ENCODE results near the gene DIS3.

DNA sequence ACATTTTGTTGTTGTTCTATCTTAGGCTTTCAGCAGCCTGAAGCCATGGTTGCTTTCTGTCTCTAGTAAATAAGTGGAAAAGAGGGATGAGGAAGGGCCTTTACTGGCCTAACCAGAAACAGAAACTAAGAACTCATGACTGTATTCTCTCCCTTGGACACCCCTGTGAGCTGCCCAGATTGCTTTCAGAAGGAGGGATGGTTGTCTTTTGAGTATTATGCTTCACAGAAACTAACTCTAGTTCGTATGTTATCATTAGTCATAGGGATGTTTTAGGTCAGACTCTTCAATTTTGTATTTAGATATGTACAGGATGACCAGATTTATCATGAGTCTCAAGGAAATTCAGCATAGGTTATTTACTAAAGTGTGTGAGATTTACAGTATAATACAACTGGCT is 36.4 kb downstream of the DIS3 start:
- TF ChIP-seq, protein P1, sequence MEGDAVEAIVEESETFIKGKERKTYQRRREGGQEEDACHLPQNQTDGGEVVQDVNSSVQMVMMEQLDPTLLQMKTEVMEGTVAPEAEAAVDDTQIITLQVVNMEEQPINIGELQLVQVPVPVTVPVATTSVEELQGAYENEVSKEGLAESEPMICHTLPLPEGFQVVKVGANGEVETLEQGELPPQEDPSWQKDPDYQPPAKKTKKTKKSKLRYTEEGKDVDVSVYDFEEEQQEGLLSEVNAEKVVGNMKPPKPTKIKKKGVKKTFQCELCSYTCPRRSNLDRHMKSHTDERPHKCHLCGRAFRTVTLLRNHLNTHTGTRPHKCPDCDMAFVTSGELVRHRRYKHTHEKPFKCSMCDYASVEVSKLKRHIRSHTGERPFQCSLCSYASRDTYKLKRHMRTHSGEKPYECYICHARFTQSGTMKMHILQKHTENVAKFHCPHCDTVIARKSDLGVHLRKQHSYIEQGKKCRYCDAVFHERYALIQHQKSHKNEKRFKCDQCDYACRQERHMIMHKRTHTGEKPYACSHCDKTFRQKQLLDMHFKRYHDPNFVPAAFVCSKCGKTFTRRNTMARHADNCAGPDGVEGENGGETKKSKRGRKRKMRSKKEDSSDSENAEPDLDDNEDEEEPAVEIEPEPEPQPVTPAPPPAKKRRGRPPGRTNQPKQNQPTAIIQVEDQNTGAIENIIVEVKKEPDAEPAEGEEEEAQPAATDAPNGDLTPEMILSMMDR (conservative IDR thresholded peaks at IDR 0.05; ENCODE audit: low read depth, low read length), result no peak
- no peak for TF ChIP-seq EZH2 (IDR thresholded peaks at IDR 0.05; ENCODE audit: low read length, unreplicated experiment)
